ENCODE data around the gene CES2. TPM values are rescaled to one million over a fixed set of nuclear protein-coding genes. Genes with fewer than 3 reads are reported as not detected.

The CES2 gene
- total RNA-seq, 1 donor from 2014 or later = 26.7 TPM

GRCh38 chr16:66904846-66905632, 30.3 kb upstream of the CES2 start:
- TF ChIP-seq CTCF (IDR thresholded peaks at IDR 0.05; ENCODE audit: unreplicated experiment) = no peak
- DNase-seq (ENCODE audit: low spot score) = no peak
- no peak overlapping the region for H3K27ac Mint-ChIP-seq (ENCODE audit: unreplicated experiment)

GRCh38 chr16:66905633-66906539, 29.4 kb upstream of the CES2 start:
- H3K4me3 Mint-ChIP-seq (ENCODE audit: unreplicated experiment) = no peak overlapping the region
- H3K36me3 Mint-ChIP-seq (ENCODE audit: low read depth, unreplicated experiment) = no peaks in the 10 kb centered on the region
- DNase-seq (ENCODE audit: low spot score) = no peak
- H3K27me3 Mint-ChIP-seq (ENCODE audit: unreplicated experiment) = peaks cover 12% of the 10 kb centered on the region
- TF ChIP-seq CTCF (IDR thresholded peaks at IDR 0.05; ENCODE audit: unreplicated experiment) = no peak
- no peak overlapping the region for H3K27ac Mint-ChIP-seq (ENCODE audit: unreplicated experiment)
- peaks cover 2% of the 10 kb centered on the region for H3K4me1 Mint-ChIP-seq (ENCODE audit: unreplicated experiment)
- H3K9me3 Mint-ChIP-seq (ENCODE audit: unreplicated experiment) = no peaks in the 10 kb centered on the region

More at GRCh38 chr16:66904846-66905632, 30.3 kb upstream of the CES2 start:
- H3K4me3 Mint-ChIP-seq (ENCODE audit: unreplicated experiment) = no peak overlapping the region
- H3K27me3 Mint-ChIP-seq (ENCODE audit: unreplicated experiment) = peaks cover 15% of the 10 kb centered on the region
- H3K9me3 Mint-ChIP-seq (ENCODE audit: unreplicated experiment) = no peaks in the 10 kb centered on the region
- peaks cover 2% of the 10 kb centered on the region for H3K4me1 Mint-ChIP-seq (ENCODE audit: unreplicated experiment)
- H3K36me3 Mint-ChIP-seq (ENCODE audit: low read depth, unreplicated experiment) = no peaks in the 10 kb centered on the region

- Mint-ChIP-seq H3K27me3 (ENCODE audit: unreplicated experiment) (peaks cover 12% of the 10 kb centered on the region), H3K27ac (ENCODE audit: unreplicated experiment) (no peak overlapping the region), H3K4me3 (ENCODE audit: unreplicated experiment) (no peak overlapping the region), H3K36me3 (ENCODE audit: low read depth, unreplicated experiment) (no peaks in the 10 kb centered on the region), H3K9me3 (ENCODE audit: unreplicated experiment) (no peaks in the 10 kb centered on the region), H3K4me1 (ENCODE audit: unreplicated experiment) (peaks cover 2% of the 10 kb centered on the region)
- TF ChIP-seq CTCF (IDR thresholded peaks at IDR 0.05; ENCODE audit: unreplicated experiment) = no peak
- no peak for DNase-seq (ENCODE audit: low spot score)
Measured at GRCh38 chr16:66906916-66907836, 28.1 kb upstream of the CES2 start.

- DNase-seq (ENCODE audit: low spot score) = no peak
- no peak for TF ChIP-seq CTCF (IDR thresholded peaks at IDR 0.05; ENCODE audit: unreplicated experiment)
- Mint-ChIP-seq H3K4me1 (ENCODE audit: unreplicated experiment) (peaks cover 2% of the 10 kb centered on the region), H3K27me3 (ENCODE audit: unreplicated experiment) (peaks cover 11% of the 10 kb centered on the region), H3K9me3 (ENCODE audit: unreplicated experiment) (no peaks in the 10 kb centered on the region), H3K4me3 (ENCODE audit: unreplicated experiment) (no peak overlapping the region), H3K27ac (ENCODE audit: unreplicated experiment) (no peak overlapping the region), H3K36me3 (ENCODE audit: low read depth, unreplicated experiment) (no peaks in the 10 kb centered on the region)
Measured at GRCh38 chr16:66908116-66908515, 27.2 kb upstream of the CES2 start.

Measured in endothelial cell (in vitro differentiated cells).